Stimulated activated CD8-positive, alpha-beta memory T cell treated with anti-CD3 and anti-CD28 coated beads, Interleukin-15, amount 100 ng/mL, for 24 hours (primary cell): Measurements from ENCODE around the gene STUB1.
"Not testable (repeated sequence)": the region's sequence is repeated elsewhere in the genome, so short reads cannot be mapped to it uniquely, and the experiment has no call there.

Source experiments
- DNase-seq: peaks from one replicate; pipeline ENCODE4 v3.0.0-alpha.2; 2020; ENCODE audit warnings: low read depth

The STUB1 gene

GRCh38 chr16:678858-679813 is 1.1 kb upstream of the STUB1 start:
- no peak for DNase-seq

GRCh38 chr16:680625-680945 is 375 bp downstream of the STUB1 start:
- no peak for DNase-seq

- DNase-seq, result no peak
Observed at GRCh38 chr16:680967-681745, 946 bp downstream of the STUB1 start.

- DNase-seq, result no peak
Observed at GRCh38 chr16:681746-682427, 1.7 kb downstream of the STUB1 start.

GRCh38 chr16:682493-683395 is 2.5 kb downstream of the STUB1 start:
- DNase-seq, result no peak

GRCh38 chr16:683396-684070 is 3.3 kb downstream of the STUB1 start:
- DNase-seq, result no peak

GRCh38 chr16:684071-684794 is 4.0 kb downstream of the STUB1 start, which contains the start of gene JMJD8:
JMJD8 (minus strand) TSS chr16:684334; CDS start chr16:684319, 15 bp downstream.
- DNase-seq, result peak; percentile 95

GRCh38 chr16:684961-685696 is 4.9 kb downstream of the STUB1 start:
- DNase-seq, result no peak

GRCh38 chr16:685967-686366 is 5.8 kb downstream of the STUB1 start:
- DNase-seq, result no peak

GRCh38 chr16:686459-687260 is 6.5 kb downstream of the STUB1 start:
- no peak for DNase-seq

GRCh38 chr16:687499-687898 is 7.3 kb downstream of the STUB1 start:
- no peak for DNase-seq

GRCh38 chr16:689175-689897 is 9.1 kb downstream of the STUB1 start:
- DNase-seq, result no peak

GRCh38 chr16:691242-691641 is 11.0 kb downstream of the STUB1 start:
- not testable (repeated sequence) for DNase-seq

GRCh38 chr16:692356-693108 is 12.3 kb downstream of the STUB1 start:
- no peak for DNase-seq

GRCh38 chr16:693364-693763 is 13.2 kb downstream of the STUB1 start:
- DNase-seq, result no peak

- no peak for DNase-seq
Observed at GRCh38 chr16:693766-694165, 13.6 kb downstream of the STUB1 start.

GRCh38 chr16:694187-694862 is 14.1 kb downstream of the STUB1 start:
- DNase-seq, result no peak
